Stimulated activated effector memory CD8-positive, alpha-beta T cell treated with anti-CD3 and anti-CD28 coated beads, Interleukin-12 subunit alpha, Interleukin-12 subunit beta, amount 100 ng/mL, for 72 hours (primary cell): ENCODE measurements around the gene CRYBB3.

ENCODE experiments used
- ATAC-seq: fragments of 150-1000 bp; cut with Tn5 transposase; 2 replicates; pipeline ENCODE4 v1.10.0; 2021
- DNase-seq, 2 donors: peaks; one replicate each; pipeline ENCODE4 v3.0.0; 2021 to 2022; ENCODE audit warnings: low spot score in 2 of 2
- H3K27ac Mint-ChIP-seq: one replicate; pipeline ENCODE4 v1.8.0; 2022; ENCODE audit warnings: mild to moderate bottlenecking, mixed read lengths
- H3K36me3 Mint-ChIP-seq: one replicate; pipeline ENCODE4 v1.8.0; 2022; ENCODE audit warnings: mild to moderate bottlenecking, mixed read lengths
- H3K4me1 Mint-ChIP-seq: one replicate; pipeline ENCODE4 v1.8.0; 2022; ENCODE audit warnings: mixed read lengths
- H3K4me3 Mint-ChIP-seq: one replicate; pipeline ENCODE4 v1.8.0; 2022; ENCODE audit warnings: mild to moderate bottlenecking, mixed read lengths
- H3K9me3 Mint-ChIP-seq: one replicate; pipeline ENCODE4 v1.8.0; 2022; ENCODE audit warnings: mixed read lengths

The CRYBB3 gene

DNA sequence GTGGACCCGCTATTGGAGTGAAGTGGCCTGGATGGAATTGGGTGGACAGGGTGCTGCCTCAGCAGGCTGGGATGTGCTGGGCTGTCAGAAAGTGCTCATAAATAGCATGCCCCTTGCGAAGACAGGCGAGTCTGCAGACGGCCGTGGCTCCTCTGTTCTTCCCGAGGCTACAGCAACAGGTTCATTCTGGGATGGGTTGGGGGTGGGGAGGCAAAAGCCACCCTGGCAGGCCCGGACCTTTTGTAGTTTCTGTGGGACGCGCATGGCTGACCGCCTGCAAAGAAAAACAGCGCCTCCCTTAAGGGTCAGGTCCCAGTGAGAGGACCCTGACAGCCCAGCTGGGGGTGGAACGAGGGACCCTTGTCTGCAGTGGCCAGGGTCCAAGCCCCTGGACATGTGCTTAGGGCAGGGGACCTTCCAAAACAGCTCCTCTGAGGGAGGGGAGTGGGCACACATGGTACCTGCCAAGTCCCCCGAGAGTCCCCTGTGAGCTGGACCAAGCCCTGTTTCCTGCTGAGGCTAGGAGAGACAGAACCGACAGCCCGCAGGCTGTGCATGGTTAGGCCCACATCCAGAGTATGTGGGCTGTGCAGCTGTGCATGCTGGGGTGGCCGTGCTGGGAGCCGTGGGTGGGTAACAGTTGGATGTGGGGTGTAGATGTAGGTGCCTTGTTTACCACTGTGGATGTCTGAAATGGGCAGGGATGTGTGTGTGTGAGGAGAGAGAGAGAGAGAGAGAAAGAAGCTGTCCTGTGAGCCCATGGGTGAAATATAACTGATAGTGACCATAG, at the start of gene CRYBB3:
Gene CRYBB3, plus strand, starts transcription at position 128 of the 790 bp plus-strand sequence. CDS start 1,539 bp downstream, outside the sequence.
- no peaks in the 10 kb centered on the region for H3K9me3 Mint-ChIP-seq
- H3K4me3 Mint-ChIP-seq = no peak within 1 kb of the TSS
- no peaks in the 10 kb centered on the region for H3K36me3 Mint-ChIP-seq
- H3K27ac Mint-ChIP-seq = peak within 1 kb of the TSS; percentile 54
- H3K4me1 Mint-ChIP-seq = peaks cover 5% of the 10 kb centered on the region
- ATAC-seq (peak; percentile 16), DNase-seq (no peak)

DNA sequence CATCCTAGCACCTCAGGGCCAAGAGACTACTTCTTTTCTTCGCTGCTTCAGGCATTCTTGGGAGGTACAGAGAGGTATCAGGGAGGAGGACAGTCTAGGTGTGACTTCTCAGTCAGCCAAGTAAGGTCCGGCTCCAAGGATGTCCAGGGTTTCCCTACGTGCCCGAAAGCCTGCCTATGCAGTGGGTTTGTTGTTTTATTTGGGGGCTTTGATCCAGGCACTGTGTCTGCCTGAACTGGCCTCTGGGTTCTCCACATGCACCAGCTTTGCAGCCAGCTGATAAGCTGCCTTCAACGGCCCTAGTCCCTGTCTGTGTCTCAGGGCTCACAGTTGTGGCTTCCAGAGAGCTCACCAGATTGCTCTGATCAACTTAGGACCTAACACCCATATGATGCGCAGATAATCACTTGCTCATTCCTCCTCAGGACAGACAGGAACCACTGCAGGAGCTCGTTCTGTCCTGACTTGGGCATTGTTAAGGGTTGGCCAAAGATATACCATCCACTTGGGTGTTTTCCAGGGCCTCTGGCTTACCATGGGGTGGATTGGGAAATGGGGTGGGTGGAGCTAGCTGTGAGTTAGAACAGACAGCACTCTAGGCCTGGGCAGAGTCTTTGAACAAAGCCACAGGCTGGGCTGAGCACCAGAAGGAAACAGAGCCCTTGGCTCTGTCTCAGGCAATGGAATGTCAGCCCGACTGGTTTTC, 45.5 kb upstream of the CRYBB3 start:
- no peak overlapping the region for H3K4me3 Mint-ChIP-seq
- H3K27ac Mint-ChIP-seq = no peak overlapping the region
- H3K4me1 Mint-ChIP-seq = no peaks in the 10 kb centered on the region
- no peaks in the 10 kb centered on the region for H3K36me3 Mint-ChIP-seq
- ATAC-seq = peak; percentile 13
- H3K9me3 Mint-ChIP-seq = no peaks in the 10 kb centered on the region
- DNase-seq = no peak

DNA sequence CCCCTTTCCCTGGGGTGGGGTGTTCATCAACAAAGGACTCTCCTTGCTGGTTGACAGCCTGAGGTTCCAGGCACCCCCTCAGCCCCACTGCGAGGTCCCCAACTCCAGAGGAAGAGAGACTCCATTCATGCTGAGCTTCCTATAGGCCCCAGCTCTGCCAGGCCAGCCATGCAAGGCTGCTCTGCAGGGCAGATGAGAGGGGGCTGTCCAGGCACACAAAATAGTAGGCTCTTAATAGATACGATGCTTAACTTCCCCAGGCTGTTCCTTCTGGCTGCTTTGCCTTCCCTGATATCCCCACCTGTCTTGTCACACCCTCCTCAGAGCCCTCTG, 45.0 kb upstream of the CRYBB3 start:
- no peaks in the 10 kb centered on the region for H3K36me3 Mint-ChIP-seq
- ATAC-seq (no peak), DNase-seq (no peak)
- H3K27ac Mint-ChIP-seq = no peak overlapping the region
- H3K9me3 Mint-ChIP-seq = no peaks in the 10 kb centered on the region
- no peaks in the 10 kb centered on the region for H3K4me1 Mint-ChIP-seq
- no peak overlapping the region for H3K4me3 Mint-ChIP-seq

DNA sequence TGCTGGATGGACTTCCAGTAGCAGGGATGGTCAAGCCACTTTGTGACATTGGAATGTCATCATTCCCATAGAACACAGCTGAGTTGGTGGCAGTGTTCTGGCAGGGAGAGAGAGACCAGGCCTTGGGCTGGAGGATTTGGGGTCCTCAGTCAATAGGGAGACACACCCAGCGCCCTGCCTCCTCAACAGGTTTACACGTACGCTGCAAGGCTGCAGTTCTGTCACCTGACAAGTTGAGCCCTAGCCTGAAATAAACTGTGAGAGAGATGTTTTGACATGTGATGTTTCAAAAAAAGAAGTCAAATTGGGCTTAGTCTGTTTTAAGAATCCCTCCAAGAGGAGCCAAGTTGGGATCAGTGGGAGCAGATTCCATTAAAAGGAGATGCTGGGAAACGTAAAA, 42.9 kb upstream of the CRYBB3 start:
- no peaks in the 10 kb centered on the region for H3K9me3 Mint-ChIP-seq
- no peak for DNase-seq
- ATAC-seq = no peak

DNA sequence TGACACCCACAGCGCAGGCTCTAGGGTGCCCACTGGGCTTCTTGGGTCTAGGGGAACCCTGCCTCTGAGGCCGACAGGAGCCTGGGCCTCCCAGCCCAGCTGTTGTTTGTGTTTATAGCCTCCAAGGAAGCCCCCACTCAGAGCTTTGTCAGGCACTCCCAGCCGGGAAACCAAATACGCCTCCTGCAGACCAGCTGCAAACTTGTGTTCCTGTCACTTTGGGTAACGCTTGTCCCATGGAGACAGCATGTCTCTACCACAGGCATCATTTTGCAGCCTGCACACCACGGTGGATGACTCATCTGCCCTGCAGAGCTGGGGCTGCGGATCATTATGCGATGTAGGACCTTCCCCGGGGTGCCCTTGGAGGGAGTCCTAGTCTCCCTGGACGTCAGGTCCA, 40.6 kb upstream of the CRYBB3 start:
- H3K27ac Mint-ChIP-seq = no peak overlapping the region
- no peak overlapping the region for H3K4me3 Mint-ChIP-seq

More for the DNA sequence above, 42.9 kb upstream of the CRYBB3 start:
- H3K4me3 Mint-ChIP-seq = no peak overlapping the region
- no peak overlapping the region for H3K27ac Mint-ChIP-seq
- no peaks in the 10 kb centered on the region for H3K36me3 Mint-ChIP-seq
- peaks cover 13% of the 10 kb centered on the region for H3K4me1 Mint-ChIP-seq

DNA sequence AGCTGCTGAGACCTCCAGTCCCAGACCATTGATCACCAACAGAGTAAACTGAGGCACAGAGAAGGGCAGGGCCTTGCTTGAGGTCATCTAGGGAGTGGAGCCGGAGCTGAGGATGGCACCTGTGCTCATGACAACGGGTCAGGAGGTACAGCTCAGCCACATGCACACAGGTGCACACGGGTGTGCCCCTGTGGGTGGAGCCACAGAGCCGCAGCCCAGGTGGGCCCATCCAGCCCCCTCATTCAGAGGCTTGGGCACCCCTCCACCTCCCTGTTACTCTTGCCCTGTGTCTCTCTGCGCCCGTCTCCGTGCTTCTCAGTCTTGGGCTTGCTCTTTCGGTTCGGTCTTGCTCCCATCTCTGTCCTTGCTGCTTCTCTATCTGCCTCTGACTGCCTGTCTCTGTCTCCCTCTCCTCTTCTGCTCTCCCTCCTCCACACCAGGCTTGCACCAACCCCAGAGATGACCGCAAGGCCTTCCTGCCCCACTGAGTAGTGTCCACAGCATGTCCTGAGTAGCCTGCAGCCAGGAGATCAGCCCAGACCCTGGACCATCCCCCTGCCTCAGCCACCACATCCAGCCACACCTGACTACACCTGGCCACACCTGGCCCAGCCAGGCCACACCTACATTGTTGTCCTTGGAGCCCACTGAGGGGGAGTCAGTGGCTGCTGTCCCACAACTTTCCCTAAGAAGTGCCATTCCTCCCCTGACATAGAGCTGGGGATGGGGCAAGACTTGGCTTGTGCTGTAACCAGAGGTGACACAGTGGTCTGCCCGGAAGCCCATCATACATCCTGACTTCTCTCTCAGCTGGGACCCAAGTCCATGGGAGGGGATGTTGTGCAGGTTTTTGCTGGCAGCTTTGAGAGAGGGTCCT, 39.3 kb upstream of the CRYBB3 start:
- Mint-ChIP-seq H3K4me3 (no peak overlapping the region), H3K27ac (peak overlapping the region; percentile 82), H3K9me3 (no peaks in the 10 kb centered on the region), H3K36me3 (no peaks in the 10 kb centered on the region), H3K4me1 (peaks cover 25% of the 10 kb centered on the region)
- no peak for ATAC-seq
- DNase-seq = no peak

More for the DNA sequence above, 40.6 kb upstream of the CRYBB3 start:
- Mint-ChIP-seq H3K9me3 (no peaks in the 10 kb centered on the region), H3K36me3 (no peaks in the 10 kb centered on the region), H3K4me1 (peaks cover 13% of the 10 kb centered on the region)
- DNase-seq (peak in 1 of 2 donors; percentile 54), ATAC-seq (no peak)

DNA sequence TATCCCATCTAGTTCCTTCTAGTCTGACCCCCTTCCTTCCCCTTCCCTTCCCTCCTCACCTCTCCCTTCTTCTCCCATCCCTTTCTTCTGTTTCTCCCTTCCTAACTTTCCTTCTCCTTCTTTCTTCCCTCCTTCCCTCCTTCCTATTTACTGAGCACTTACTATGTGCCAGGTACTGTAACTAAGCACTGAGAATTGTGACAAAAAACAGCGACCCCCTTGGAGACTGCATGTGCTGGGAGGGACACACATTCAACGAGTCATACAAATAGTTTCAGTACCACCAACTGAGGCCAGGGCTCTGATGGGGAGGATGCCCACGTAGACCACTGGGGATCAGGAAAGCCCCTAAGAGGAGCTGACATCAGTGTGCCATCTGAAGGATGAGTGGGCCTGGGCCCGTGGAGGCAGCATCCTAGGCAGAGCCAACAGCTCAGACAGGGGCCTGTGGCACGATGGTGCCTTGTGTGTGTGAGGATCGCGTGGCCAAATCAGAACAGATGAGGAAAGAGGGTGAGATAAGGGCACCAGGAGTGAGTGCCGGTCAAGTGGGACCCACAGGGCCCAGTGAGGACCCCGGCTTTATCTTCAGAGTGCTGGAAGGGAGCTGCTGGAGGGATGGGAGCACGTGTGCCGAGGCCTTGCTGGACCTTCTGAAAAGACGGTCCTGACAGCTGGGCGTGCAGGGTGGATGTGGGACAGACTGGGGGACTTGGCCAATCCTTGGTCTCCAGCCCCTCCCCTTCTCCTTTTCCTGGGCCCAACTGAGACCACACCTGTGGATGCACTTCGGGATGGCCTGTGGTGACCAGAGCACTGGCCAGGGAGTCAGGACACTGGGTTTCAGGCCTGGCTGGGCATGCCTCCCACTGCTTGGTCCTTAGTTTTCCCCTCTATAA, 38.4 kb upstream of the CRYBB3 start:
- ATAC-seq (peak; percentile 88), DNase-seq (peak in 1 of 2 donors; percentile 56)
- Mint-ChIP-seq H3K27ac (peak overlapping the region; percentile 82), H3K4me3 (no peak overlapping the region), H3K9me3 (no peaks in the 10 kb centered on the region), H3K36me3 (no peaks in the 10 kb centered on the region), H3K4me1 (peaks cover 25% of the 10 kb centered on the region)

DNA sequence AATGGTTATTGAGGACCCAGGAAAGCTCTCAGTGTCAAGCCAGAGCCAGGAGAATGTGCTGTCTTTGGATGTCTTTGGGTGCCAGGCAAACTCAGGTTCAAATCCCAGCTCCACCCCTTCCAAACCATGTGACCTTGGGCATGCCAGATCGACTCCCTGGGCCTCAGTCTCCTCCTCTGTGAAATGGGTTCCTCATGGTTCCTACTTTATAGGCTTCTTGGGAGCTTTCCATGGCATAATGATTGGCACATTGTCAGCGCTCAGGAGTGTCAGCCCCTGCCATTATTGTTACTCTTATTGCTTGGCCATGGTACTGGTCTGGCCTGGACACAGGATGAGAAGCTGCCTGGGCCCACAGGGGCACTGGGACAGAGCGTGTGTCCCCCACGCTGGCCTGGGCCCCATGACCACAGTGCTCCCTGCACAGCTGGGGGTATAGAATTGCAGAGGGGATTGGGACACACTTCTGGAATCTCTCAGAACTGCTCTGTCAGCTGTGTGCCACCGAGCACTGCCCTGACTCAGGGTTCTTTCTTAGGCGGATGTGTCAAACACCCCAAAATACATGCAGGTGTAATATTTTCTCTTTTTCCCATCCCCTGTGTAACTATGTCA, 37.6 kb upstream of the CRYBB3 start:
- no peak for DNase-seq
- no peak overlapping the region for H3K4me3 Mint-ChIP-seq
- no peak for ATAC-seq
- H3K27ac Mint-ChIP-seq = peak overlapping the region; percentile 82
- no peaks in the 10 kb centered on the region for H3K36me3 Mint-ChIP-seq
- peaks cover 25% of the 10 kb centered on the region for H3K4me1 Mint-ChIP-seq
- no peaks in the 10 kb centered on the region for H3K9me3 Mint-ChIP-seq

DNA sequence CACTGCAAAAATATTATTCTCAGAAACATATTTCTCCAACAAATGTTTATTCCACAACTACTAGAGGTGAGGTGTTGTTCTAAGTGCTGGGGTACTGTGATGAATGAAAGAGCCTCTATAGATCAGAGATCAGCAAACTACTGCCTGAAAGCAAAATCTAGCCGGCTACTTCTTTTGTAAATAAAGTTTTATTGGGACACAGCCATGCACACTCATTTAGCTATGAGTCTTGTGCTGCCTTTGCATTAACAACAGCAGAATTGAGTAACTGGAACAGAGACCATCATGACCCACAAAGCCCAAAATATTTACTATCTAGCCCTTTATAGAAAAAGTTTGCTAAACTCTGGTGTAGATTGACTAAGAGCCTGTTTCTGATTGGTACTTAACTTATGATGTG, 37.1 kb upstream of the CRYBB3 start:
- Mint-ChIP-seq H3K36me3 (no peaks in the 10 kb centered on the region), H3K4me1 (peaks cover 25% of the 10 kb centered on the region), H3K4me3 (no peak overlapping the region), H3K9me3 (no peaks in the 10 kb centered on the region), H3K27ac (peak overlapping the region; percentile 82)
- ATAC-seq (no peak), DNase-seq (no peak)

DNA sequence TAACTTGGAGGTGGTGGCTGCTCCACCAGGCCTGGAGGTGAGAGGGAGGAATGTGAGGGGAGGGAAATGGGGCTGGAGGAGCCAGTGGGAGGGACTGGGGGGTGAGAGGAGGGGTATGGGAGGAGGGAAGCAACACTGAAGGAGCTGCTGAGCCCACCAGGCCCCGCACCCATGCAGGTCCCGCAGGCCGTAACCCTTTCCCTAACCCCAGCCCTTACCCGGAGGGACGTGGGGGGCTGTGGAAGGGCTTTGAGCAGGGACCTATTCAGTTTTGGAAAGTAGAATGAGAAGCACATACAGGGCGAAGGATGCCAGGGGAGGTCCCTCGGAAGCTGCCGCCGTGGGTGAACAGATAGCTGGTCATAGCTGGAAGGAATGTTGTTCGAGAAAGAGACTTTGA, 33.9 kb upstream of the CRYBB3 start:
- H3K4me1 Mint-ChIP-seq = peaks cover 20% of the 10 kb centered on the region
- no peak overlapping the region for H3K4me3 Mint-ChIP-seq
- H3K9me3 Mint-ChIP-seq = no peaks in the 10 kb centered on the region
- ATAC-seq (no peak), DNase-seq (no peak)
- no peak overlapping the region for H3K27ac Mint-ChIP-seq
- H3K36me3 Mint-ChIP-seq = no peaks in the 10 kb centered on the region

DNA sequence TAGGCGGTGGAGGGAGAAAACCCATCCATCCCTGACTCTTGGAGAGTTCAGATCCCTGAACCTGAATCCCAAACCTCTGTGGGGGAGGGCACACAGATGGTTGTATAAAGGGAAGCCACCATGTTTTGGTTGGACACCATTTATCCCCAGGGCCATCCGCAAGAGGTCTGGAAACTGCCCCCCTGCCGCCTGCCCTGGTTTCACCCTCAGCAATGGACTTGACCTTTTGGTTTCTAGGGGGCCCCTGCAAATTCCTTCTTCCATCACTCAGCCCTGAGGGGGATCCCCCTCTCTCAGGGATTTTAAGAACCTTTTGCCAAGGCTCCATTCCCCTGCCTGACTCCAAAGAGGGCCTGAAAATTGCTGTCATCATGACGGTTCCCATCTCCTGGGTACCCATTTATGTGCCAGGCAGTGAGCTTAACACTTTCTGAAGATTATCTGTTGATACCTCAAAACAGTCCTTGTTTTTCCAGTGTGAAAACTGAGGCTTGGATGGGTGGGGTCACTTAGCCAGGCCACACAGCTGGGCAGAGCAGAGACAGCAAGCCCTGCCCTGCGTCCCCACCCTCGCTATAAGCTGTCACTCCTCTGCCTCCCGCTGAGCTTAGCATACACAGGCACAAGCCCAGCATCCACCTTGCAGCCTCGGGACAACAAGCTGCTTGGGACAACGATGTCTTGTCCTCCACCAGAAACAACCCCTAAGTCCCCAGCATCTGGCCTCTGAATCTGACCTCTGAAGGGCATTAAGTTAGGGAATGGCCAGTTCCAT, 33.2 kb upstream of the CRYBB3 start:
- DNase-seq = no peak
- Mint-ChIP-seq H3K4me3 (no peak overlapping the region), H3K4me1 (peaks cover 13% of the 10 kb centered on the region), H3K9me3 (no peaks in the 10 kb centered on the region), H3K27ac (no peak overlapping the region), H3K36me3 (no peaks in the 10 kb centered on the region)
- ATAC-seq = no peak

DNA sequence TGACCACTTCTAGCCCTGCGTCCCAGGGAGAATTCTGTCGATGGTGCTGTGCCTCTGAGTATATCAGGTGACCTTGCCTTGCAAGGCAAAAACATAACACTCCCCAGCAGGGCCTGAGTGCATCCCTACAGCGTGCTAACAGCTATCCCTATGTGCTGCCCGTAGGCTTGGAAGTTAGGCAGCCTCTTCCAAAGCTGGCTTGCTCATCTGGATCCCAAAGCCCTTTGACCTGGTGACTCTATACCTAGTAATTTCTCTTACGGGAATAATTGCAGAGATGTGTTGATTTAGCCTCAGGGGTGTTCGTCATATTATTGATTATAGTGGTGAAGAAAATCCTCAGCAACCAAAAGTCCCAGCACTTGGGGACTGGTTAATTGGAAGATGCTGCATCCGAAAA, 32.6 kb upstream of the CRYBB3 start:
- H3K4me1 Mint-ChIP-seq = peaks cover 12% of the 10 kb centered on the region
- no peaks in the 10 kb centered on the region for H3K9me3 Mint-ChIP-seq
- H3K36me3 Mint-ChIP-seq = no peaks in the 10 kb centered on the region
- no peak for DNase-seq
- no peak overlapping the region for H3K27ac Mint-ChIP-seq
- H3K4me3 Mint-ChIP-seq = no peak overlapping the region
- no peak for ATAC-seq

DNA sequence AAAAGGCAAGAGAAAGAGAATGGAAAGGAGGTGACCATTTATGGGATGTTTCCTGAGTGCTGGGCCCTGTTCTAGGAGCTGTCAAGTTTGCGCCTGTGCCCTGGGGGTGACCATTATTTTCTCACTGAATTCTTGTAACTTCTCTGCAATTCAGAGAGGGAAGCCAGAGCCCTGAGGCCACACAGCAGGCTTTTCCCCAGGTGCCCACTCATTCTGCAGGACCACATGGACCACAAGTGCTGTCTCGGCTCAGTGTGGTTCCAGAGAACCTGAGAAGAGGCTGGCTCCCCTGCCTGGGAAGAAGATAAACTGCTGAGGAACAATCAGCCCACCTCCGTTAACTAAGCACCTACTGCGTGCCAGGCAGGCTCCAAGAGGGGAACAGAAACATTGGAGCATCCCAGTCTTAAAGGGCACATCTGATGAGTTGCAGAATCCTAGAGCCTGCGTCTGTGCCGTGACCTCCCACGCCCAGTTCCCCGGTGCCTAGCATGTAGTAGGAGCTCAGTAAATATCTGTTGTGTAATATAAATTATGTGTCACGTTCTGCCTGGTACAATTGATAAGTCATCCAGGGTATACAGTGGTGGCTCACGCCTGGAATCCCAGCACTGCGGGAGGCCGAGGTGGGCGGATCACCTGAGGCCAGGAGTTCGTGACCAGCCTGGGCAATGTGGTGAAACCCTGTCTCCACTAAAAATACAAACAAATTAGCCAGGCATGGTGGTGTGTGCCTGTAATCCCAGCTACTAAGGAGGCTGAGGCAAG, 31.6 kb upstream of the CRYBB3 start:
- no peak for ATAC-seq
- DNase-seq = no peak
- Mint-ChIP-seq H3K9me3 (no peaks in the 10 kb centered on the region), H3K27ac (no peak overlapping the region), H3K36me3 (no peaks in the 10 kb centered on the region), H3K4me1 (peaks cover 12% of the 10 kb centered on the region), H3K4me3 (no peak overlapping the region)
